LNCaP clone FGC (cell line): ENCODE measurements around the gene MKI67.

Source experiments
- DNase-seq: peaks from one replicate; pipeline ENCODE4 v3.0.0-alpha.2; 2011; ENCODE audit warnings: low read depth
- H3K4me3 ChIP-seq: 2 replicates; pipeline ENCODE4 v1.5.1; 2011; ENCODE audit warnings: mild to moderate bottlenecking, low read depth, low read length, control low read depth
- TF ChIP-seq, protein P1 (sequence below): IDR thresholded peaks from 2 replicates; pipeline ENCODE4 v1.5.1; 2012; ENCODE audit warnings: mild to moderate bottlenecking; ENCODE audit not compliant: control insufficient read depth, insufficient read depth; ENCODE audit errors: extremely low read depth

The MKI67 gene

DNA sequence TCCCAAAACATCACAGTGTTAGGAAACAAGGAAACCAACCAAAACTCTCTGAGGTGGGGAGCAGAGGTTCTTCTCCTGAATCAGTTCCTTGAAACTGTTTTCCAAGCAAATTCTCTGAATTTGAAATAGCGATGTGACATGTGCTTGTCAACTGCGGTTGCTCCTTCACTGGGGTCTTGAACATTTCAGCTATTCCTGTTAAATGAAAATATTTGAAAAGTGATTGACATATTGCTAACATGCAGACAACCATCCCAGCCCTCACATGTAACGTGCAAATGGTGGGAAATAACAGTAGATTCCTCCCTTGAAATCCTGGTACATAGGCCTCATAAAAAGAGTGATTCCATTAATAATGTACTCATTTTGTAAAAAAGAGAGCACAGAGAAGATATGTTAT, 15.9 kb downstream of the MKI67 start:
- TF ChIP-seq, protein P1, sequence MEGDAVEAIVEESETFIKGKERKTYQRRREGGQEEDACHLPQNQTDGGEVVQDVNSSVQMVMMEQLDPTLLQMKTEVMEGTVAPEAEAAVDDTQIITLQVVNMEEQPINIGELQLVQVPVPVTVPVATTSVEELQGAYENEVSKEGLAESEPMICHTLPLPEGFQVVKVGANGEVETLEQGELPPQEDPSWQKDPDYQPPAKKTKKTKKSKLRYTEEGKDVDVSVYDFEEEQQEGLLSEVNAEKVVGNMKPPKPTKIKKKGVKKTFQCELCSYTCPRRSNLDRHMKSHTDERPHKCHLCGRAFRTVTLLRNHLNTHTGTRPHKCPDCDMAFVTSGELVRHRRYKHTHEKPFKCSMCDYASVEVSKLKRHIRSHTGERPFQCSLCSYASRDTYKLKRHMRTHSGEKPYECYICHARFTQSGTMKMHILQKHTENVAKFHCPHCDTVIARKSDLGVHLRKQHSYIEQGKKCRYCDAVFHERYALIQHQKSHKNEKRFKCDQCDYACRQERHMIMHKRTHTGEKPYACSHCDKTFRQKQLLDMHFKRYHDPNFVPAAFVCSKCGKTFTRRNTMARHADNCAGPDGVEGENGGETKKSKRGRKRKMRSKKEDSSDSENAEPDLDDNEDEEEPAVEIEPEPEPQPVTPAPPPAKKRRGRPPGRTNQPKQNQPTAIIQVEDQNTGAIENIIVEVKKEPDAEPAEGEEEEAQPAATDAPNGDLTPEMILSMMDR, result no peak
- no peak for DNase-seq
- H3K4me3 ChIP-seq, result no peak overlapping the region

DNA sequence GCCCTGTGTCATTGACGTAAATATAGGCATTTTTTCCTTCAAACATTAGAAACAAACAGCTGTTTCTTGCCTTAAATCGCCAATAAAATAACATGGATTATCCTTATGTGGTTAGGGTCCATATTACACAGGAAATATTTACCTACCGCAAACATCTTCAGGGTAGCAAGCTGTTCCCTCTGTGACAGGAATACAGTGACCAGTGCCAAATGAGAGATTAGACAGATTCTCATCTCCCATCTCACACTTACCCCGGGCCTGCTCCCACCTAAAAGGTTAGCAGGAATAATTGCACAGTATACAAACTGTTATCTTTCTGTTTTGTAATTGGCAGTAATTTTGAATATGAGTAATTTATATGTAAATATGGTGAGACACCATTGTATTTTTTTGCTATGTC, 16.5 kb downstream of the MKI67 start:
- TF ChIP-seq, protein P1, result no peak
- no peak overlapping the region for H3K4me3 ChIP-seq
- peak; percentile 87 for DNase-seq

DNA sequence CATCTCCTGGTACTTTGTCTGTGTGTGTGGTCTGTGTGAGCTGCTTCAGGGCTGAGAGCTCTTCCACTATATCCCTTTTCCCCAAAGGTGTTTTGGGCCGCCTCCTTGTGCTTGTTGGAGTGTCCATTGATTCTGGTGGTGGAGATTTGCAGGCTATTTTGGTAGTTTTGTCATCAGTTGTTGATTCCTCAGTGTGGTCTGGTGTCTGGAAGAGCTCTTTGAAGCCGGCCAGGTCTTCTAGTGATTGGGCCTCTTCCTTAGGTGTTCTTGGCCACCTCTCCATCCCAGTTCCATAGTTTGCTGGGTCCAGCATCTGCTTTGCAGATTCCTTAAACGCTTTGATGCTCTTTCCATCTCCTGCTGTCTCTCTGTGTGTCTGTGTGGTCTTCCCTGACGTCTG, 20.8 kb downstream of the MKI67 start:
- DNase-seq, result no peak
- TF ChIP-seq, protein P1, result no peak
- H3K4me3 ChIP-seq, result no peak overlapping the region

DNA sequence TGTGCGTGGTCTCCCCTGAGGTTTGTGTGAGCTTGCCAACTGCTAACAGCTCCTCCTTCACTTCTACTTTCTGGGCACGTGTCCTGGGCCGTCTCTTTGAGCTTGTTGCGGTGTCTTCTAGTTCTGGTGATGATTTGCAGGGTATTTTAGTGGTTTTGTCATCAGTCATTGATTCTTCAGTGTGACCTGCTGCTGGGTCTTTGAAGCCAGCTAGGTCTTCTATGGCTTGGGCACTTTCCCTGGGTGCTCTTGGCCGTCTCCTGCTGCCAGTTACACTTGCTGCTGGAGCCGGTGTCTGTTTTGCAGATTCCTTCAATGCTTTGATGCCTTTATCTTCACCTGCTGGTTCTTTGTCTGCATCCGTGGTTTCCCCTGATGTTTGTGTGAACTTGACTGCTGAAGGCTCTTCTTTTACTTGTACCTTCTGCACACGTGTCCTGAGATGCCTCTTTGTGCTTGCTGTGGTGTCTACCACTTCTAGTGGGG, 23.0 kb downstream of the MKI67 start:
- TF ChIP-seq, protein P1, result no peak
- no peak overlapping the region for H3K4me3 ChIP-seq
- no peak for DNase-seq

DNA sequence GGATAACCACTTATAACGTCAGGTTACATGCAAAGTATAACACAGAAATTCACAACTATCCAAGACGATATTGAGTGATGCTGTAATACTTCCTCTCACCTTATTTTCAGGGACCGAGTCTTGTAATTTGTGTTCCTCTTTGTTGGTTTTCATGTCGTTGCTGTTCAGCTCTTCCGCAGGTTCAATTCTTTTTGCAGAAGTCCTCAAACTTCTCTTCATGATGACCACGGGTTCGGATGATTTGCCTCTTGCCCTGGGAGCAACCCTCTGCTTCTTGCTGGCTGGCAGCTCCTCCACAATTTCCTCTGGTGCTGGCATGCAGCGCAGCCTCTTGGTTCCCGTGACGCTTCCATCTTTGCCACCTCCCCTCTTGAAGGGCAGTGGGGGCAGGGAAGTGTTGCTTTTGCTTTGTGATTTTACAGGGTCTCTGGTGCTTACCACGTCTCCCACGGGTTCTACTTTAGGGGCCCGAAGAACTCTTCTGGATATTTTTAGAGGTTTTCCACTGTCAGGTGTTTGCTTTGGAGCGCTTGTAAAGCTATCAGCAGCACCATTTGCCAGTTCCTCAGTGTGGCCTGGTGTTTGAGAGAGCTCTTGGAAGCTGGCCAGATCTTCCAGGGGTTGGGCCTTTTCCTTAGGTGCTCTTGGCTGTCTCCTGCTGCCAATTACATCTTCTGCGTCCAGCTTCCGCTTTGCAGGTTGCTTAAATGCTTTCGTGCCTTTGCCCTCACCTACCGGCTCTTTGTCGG, 23.6 kb downstream of the MKI67 start:
- TF ChIP-seq, protein P1, result no peak

DNA sequence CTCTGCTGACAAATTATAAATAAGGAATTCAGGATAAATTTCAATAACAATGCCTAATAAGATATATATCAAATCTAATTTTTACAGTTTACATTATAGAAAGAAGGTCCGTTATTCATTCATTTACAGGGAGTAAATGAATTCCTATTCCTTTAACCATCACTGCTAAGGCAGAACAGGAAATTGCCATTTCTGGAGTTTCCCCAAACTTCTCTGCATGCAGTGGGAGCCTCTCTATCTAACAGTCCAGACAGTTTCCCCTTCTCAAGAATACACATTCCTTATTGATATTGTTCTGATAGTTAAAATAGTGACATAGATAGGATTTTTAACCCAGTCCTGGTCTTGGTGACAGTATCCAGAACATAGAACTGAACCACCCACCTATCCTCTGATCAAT, 24.3 kb downstream of the MKI67 start:
- TF ChIP-seq, protein P1, result no peak
- DNase-seq, result no peak
- H3K4me3 ChIP-seq, result no peak overlapping the region

More for the DNA sequence above, 23.6 kb downstream of the MKI67 start:
- DNase-seq, result peak; percentile 86
- no peak overlapping the region for H3K4me3 ChIP-seq

DNA sequence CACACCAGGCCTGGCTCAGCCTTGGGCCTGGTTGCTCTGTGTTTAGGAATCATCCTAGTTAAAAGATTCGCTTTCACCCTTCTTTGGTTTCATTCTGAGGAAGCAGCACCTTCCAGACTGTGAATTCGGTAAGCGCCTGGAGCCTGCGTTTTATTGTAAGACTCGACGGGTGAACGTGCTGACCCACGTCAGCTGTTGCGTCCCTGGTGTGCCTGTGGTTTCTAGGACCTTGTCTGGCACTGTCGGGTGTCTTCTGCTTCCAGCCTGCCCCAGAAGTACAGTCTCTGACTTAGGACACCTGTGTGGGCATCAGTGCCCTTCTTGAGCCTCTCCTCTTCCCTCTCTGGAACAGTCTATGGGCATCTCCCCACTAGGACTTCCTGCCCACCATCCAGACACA, 26.3 kb downstream of the MKI67 start:
- no peak for DNase-seq
- no peak overlapping the region for H3K4me3 ChIP-seq
- TF ChIP-seq, protein P1, result no peak
